Vagina (tissue), 2 donors: ENCODE measurements around the gene OR2H1.

ENCODE experiments used
- POLR2A ChIP-seq, 2 donors: fragments of 450-650 bp; IDR thresholded peaks; one replicate each; pipeline ENCODE4 v1.6.1; 2017; ENCODE audit warnings: antibody characterized with exemption in 2 of 2, mild to moderate bottlenecking in 2 of 2, moderate library complexity in 2 of 2
- POLR2AphosphoS5 ChIP-seq, 2 donors: sonication (generic); formaldehyde crosslinking; IDR thresholded peaks; one replicate each; pipeline ENCODE4 v1.9.0; 2017; ENCODE audit warnings: antibody characterized with exemption in 2 of 2, mild to moderate bottlenecking in 2 of 2, low read depth in 1 of 2; ENCODE audit not compliant: insufficient read depth in 1 of 2
- TF ChIP-seq, protein P1 (sequence below), 3 experiments: fragments of 450-650 bp in 2 of 3; fragments of 200-600 bp in 1 of 3; sonication (generic) in 1 of 3; IDR thresholded peaks; one replicate each; pipeline ENCODE4 v1.5.1; 2017 to 2019; ENCODE audit warnings: antibody characterized with exemption in 3 of 3, mild to moderate bottlenecking in 2 of 3, moderate library complexity in 2 of 3

DNA sequence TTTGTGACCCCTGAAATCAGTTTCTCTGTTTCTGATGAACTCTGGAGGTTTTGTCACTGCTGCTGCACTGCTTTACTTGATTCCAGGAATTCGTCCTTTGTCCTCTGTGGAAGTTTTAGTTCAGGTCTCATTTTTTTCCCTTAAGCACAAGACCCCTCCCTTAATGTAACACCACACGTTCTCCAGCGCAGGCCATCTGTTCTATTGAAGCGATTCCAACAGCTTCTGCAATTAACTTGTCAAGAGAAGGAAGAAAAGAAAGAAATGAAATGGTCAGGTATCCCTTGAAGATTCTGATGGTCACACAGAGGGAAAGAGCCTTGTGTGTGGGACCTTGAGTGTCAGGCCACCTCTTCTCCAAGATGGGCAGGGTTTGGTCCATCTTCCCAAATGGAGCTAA lies 38.6 kb downstream of the OR2H1 start:
- TF ChIP-seq, protein P1, sequence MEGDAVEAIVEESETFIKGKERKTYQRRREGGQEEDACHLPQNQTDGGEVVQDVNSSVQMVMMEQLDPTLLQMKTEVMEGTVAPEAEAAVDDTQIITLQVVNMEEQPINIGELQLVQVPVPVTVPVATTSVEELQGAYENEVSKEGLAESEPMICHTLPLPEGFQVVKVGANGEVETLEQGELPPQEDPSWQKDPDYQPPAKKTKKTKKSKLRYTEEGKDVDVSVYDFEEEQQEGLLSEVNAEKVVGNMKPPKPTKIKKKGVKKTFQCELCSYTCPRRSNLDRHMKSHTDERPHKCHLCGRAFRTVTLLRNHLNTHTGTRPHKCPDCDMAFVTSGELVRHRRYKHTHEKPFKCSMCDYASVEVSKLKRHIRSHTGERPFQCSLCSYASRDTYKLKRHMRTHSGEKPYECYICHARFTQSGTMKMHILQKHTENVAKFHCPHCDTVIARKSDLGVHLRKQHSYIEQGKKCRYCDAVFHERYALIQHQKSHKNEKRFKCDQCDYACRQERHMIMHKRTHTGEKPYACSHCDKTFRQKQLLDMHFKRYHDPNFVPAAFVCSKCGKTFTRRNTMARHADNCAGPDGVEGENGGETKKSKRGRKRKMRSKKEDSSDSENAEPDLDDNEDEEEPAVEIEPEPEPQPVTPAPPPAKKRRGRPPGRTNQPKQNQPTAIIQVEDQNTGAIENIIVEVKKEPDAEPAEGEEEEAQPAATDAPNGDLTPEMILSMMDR (IDR thresholded peaks at IDR 0.05) = no peak
- TF ChIP-seq POLR2A (IDR thresholded peaks at IDR 0.05) (no peak), POLR2AphosphoS5 (IDR thresholded peaks at IDR 0.05; ENCODE audit: insufficient read depth in 1 of 2, low read depth in 1 of 2) (no peak)
